ENCODE data around the gene DYNC1I1. TPM values are rescaled to one million over a fixed set of nuclear protein-coding genes. Genes with fewer than 3 reads are reported as not detected.
"Not testable (repeated sequence)": the region's sequence is repeated elsewhere in the genome, so short reads cannot be mapped to it uniquely, and the experiment has no call there.

Gene DYNC1I1
- total RNA-seq, 1 donor from 2014 or later, result 11.0 TPM

GRCh38 chr7:95929710-95930280, 157.4 kb downstream of the DYNC1I1 start:
- no peaks in the 10 kb centered on the region for H3K9me3 Mint-ChIP-seq (ENCODE audit: unreplicated experiment)
- no peak for TF ChIP-seq CTCF (IDR thresholded peaks at IDR 0.05; ENCODE audit: partially characterized antibody, unreplicated experiment)
- H3K27ac Mint-ChIP-seq (ENCODE audit: unreplicated experiment), result no peak overlapping the region
- H3K27me3 Mint-ChIP-seq (ENCODE audit: unreplicated experiment), result no peaks in the 10 kb centered on the region
- peaks cover 4% of the 10 kb centered on the region for H3K4me1 Mint-ChIP-seq (ENCODE audit: low read depth, unreplicated experiment)
- H3K36me3 Mint-ChIP-seq (ENCODE audit: unreplicated experiment), result no peaks in the 10 kb centered on the region
- DNase-seq, result no peak
- H3K4me3 Mint-ChIP-seq (ENCODE audit: unreplicated experiment), result no peak overlapping the region

DNA sequence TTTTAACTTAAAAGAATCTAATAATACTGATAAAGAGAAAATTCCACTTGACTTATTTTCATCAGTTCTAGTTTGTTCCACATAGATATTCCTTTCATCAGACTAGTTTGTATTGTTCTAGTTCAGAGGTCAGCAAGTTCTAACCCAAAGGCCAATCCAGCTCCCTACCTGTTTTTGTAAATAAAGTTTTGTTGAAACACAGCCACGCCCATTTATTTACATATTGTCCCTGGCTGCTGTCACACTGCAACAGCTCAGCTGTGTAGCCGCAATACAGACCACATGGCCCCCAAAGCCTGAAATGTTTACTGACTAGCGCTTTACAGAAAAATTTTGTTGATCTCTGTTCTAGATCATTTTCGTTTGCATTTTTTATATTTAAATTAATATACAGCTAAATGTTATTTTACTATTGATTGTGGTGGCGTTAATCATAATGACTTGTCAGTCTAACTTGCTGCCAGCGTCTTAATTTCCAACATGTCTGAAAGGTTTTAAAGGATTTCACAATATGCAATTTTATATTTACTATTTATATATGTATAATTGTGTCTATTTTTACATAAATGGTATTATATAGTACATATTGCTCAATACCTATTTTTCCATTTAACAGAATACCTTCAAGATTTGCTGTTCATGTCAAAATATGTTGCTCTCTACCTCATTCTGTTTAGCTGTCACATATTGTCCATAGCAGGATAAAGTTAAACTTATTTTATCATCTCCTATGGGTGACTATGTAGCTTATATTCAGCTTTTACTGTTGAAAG, 159.3 kb downstream of the DYNC1I1 start:
- Mint-ChIP-seq H3K9me3 (ENCODE audit: unreplicated experiment) (no peaks in the 10 kb centered on the region), H3K4me3 (ENCODE audit: unreplicated experiment) (no peak overlapping the region), H3K36me3 (ENCODE audit: unreplicated experiment) (no peaks in the 10 kb centered on the region), H3K27me3 (ENCODE audit: unreplicated experiment) (no peaks in the 10 kb centered on the region), H3K4me1 (ENCODE audit: low read depth, unreplicated experiment) (peaks cover 4% of the 10 kb centered on the region), H3K27ac (ENCODE audit: unreplicated experiment) (no peak overlapping the region)
- no peak for TF ChIP-seq CTCF (IDR thresholded peaks at IDR 0.05; ENCODE audit: partially characterized antibody, unreplicated experiment)
- no peak for DNase-seq

DNA sequence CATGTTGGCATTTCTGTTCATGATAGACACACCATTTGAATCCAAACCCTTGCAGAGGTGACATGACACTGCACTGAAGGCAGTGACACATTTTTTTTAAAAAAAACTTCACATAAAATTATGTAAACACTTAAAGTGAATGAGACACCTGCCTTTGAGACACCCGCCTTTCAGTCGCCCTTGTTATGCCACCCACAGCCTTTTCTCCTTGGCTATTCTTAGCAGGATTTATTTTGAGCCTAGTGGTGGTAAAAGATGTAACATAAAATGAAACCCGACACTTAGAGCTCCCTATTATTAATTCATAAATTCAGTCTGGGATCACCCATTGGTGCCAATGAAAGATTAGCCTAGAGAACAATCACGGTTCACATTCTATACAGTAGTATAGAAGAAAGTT, 161.3 kb downstream of the DYNC1I1 start:
- Mint-ChIP-seq H3K4me1 (ENCODE audit: low read depth, unreplicated experiment) (peaks cover 4% of the 10 kb centered on the region), H3K9me3 (ENCODE audit: unreplicated experiment) (peaks cover 2% of the 10 kb centered on the region), H3K27me3 (ENCODE audit: unreplicated experiment) (peaks cover 2% of the 10 kb centered on the region), H3K36me3 (ENCODE audit: unreplicated experiment) (no peaks in the 10 kb centered on the region), H3K4me3 (ENCODE audit: unreplicated experiment) (no peak overlapping the region), H3K27ac (ENCODE audit: unreplicated experiment) (no peak overlapping the region)
- TF ChIP-seq CTCF (IDR thresholded peaks at IDR 0.05; ENCODE audit: partially characterized antibody, unreplicated experiment), result no peak
- no peak for DNase-seq

- not testable (repeated sequence) for H3K9me3 Mint-ChIP-seq (ENCODE audit: unreplicated experiment); DNase-seq; H3K4me1 Mint-ChIP-seq (ENCODE audit: low read depth, unreplicated experiment); H3K27me3 Mint-ChIP-seq (ENCODE audit: unreplicated experiment); H3K4me3 Mint-ChIP-seq (ENCODE audit: unreplicated experiment); H3K27ac Mint-ChIP-seq (ENCODE audit: unreplicated experiment); H3K36me3 Mint-ChIP-seq (ENCODE audit: unreplicated experiment)
Measured at GRCh38 chr7:95944867-95945266, 172.5 kb downstream of the DYNC1I1 start.

DNA sequence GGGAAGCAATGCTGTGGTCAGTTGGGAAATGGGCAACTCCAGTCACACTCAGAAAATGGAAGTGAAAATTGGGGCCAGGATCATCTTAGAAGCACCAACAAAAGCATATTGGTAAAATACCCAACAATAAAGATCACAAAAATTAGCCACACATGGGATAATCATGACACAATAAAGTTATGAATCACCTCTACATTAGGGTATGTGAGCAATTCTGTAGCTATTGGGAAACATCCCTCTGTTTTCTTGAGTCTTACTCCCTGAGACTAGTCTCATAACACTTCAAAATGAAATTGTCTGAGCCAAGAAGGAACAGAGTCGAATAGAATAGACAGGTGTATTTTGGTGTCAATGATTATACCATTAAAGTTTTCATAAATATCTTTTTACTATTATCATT, 178.3 kb downstream of the DYNC1I1 start:
- H3K36me3 Mint-ChIP-seq (ENCODE audit: unreplicated experiment), result no peaks in the 10 kb centered on the region
- no peaks in the 10 kb centered on the region for H3K27me3 Mint-ChIP-seq (ENCODE audit: unreplicated experiment)
- no peak for DNase-seq
- no peaks in the 10 kb centered on the region for H3K4me1 Mint-ChIP-seq (ENCODE audit: low read depth, unreplicated experiment)
- TF ChIP-seq CTCF (IDR thresholded peaks at IDR 0.05; ENCODE audit: partially characterized antibody, unreplicated experiment), result no peak
- H3K9me3 Mint-ChIP-seq (ENCODE audit: unreplicated experiment), result no peaks in the 10 kb centered on the region
- no peak overlapping the region for H3K27ac Mint-ChIP-seq (ENCODE audit: unreplicated experiment)
- no peak overlapping the region for H3K4me3 Mint-ChIP-seq (ENCODE audit: unreplicated experiment)
